Measurements from ENCODE around the gene ATF7IP2.

ATF7IP2 gene

DNA sequence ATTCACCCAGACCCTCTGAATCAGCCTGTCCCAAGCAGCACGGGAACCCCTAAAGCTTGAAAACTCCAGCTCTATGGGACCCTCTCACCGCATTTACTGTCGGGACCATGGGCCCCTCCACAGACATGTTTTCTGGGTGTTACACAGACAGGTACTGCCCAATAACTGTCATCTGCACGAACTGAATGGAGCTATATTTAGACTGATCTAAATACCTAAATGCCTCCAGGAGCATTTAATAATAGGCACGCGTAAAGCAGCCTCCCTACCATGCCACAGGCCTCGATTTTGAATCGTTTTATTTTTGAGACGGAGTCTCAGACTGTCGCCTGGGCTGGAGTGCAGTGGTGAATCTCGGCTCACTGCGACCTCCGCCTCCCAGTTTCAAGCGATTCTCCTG lies 144.8 kb downstream of the ATF7IP2 start:
- TF ChIP-seq, protein P1, sequence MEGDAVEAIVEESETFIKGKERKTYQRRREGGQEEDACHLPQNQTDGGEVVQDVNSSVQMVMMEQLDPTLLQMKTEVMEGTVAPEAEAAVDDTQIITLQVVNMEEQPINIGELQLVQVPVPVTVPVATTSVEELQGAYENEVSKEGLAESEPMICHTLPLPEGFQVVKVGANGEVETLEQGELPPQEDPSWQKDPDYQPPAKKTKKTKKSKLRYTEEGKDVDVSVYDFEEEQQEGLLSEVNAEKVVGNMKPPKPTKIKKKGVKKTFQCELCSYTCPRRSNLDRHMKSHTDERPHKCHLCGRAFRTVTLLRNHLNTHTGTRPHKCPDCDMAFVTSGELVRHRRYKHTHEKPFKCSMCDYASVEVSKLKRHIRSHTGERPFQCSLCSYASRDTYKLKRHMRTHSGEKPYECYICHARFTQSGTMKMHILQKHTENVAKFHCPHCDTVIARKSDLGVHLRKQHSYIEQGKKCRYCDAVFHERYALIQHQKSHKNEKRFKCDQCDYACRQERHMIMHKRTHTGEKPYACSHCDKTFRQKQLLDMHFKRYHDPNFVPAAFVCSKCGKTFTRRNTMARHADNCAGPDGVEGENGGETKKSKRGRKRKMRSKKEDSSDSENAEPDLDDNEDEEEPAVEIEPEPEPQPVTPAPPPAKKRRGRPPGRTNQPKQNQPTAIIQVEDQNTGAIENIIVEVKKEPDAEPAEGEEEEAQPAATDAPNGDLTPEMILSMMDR (IDR thresholded peaks at IDR 0.05; ENCODE audit: insufficient read depth, low read depth, low read length, missing control alignments): no peak
- DNase-seq (ENCODE audit: low read depth): no peak
- no peak overlapping the region for H3K4me3 ChIP-seq (ENCODE audit: low read depth, low read length)

DNA sequence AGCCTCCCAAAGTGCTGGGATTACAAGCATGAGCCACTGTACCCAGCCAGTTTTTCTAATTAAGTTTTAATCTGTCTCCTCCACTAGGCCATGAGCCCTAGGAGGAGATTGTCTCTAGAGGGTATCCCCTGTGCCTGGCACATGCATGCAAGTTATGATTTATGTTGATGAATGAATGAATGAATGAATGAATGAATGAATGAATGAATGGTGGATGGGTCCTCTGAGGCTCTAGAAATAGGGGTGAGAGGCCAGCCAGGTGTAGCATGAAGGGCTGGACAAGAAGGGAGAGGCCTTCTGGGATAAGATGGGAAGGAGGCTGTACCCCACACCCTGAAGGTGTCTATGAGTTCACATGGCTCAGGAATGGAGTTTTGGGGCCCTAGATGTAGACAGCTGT lies 145.7 kb downstream of the ATF7IP2 start:
- no peak for DNase-seq (ENCODE audit: low read depth)
- no peak overlapping the region for H3K4me3 ChIP-seq (ENCODE audit: low read depth, low read length)
- TF ChIP-seq, protein P1 (IDR thresholded peaks at IDR 0.05; ENCODE audit: insufficient read depth, low read depth, low read length, missing control alignments): no peak

Measured in GM12865 (cell line).